A549 (cell line): Measurements from ENCODE around the gene GDF9. TPM values are rescaled to one million over a fixed set of nuclear protein-coding genes. Genes with fewer than 3 reads are reported as not detected.

Experiments
- ATAC-seq, 2 experiments: fragments of 200-7000 bp in 1 of 2; fragments of >200 bp in 1 of 2; cut with Nextera tagmentation in 1 of 2; cut with Tn5 transposase in 1 of 2; 3 replicates each; pipeline versions ENCODE4 v1.8.0 to v1.9.1; 2018 to 2020; ENCODE audit warnings: mild to moderate bottlenecking in 1 of 2, moderate library complexity in 1 of 2
- CTCF ChIA-PET: fragments of 300-600 bp; sonication (Branson Sonifier 250); formaldehyde crosslinking; extraction: SDS; loops from one replicate; lab custom pipeline; 2021; ENCODE audit warnings: antibody characterized with exemption, inconsistent platforms; lab: Yijun Ruan, JAX
- POLR2A ChIA-PET: fragments of 350-600 bp; formaldehyde crosslinking; extraction: SDS; loops from one replicate; lab custom pipeline; 2021; ENCODE audit warnings: antibody characterized with exemption, inconsistent platforms; lab: Yijun Ruan, JAX
- DNase-seq, 2 experiments: peaks; one replicate each; pipeline versions ENCODE4 v3.0.0 to v3.0.0-alpha.2; 2011 to 2016; ENCODE audit warnings: low read depth in 1 of 2, low spot score in 1 of 2
- FAIRE-seq: peaks from 2 replicates; lab custom pipeline; 2011; peaks lifted over from hg19 to GRCh38; lab: Jason Lieb, UNC
- H3K27ac ChIP-seq, 2 experiments: fragments of >200 bp; sonication (Bioruptor Twin); formaldehyde crosslinking; 3 replicates each; pipeline ENCODE4 v1.5.1; 2016 to 2017
- H3K4me1 ChIP-seq: fragments of >200 bp; sonication (Bioruptor Twin); formaldehyde crosslinking; 3 replicates; pipeline ENCODE4 v1.6.1; 2016
- H3K4me2 ChIP-seq: fragments of >200 bp; sonication (Bioruptor Twin); formaldehyde crosslinking; 3 replicates; pipeline ENCODE4 v1.6.1; 2016
- H3K4me3 ChIP-seq: fragments of >200 bp; sonication (Bioruptor Twin); formaldehyde crosslinking; 3 replicates; pipeline ENCODE4 v1.5.1; 2016
- H3K9me3 ChIP-seq: fragments of >200 bp; sonication (Bioruptor Twin); formaldehyde crosslinking; 3 replicates; pipeline ENCODE4 v1.6.1; 2016
- ATOH8 ChIP-seq: fragments of 250-450 bp; sonication (Bioruptor Pico); IDR thresholded peaks from 2 replicates; pipeline ENCODE4 v1.5.0; 2020; ENCODE audit warnings: low read depth, mild to moderate bottlenecking, moderate library complexity
- BCL3 ChIP-seq: fragments of >200 bp; sonication (Bioruptor Twin); formaldehyde crosslinking; IDR thresholded peaks from 3 replicates; pipeline ENCODE4 v1.6.1; 2016
- BHLHE40 ChIP-seq: IDR thresholded peaks from 2 replicates; pipeline ENCODE4 v1.6.1; 2012; ENCODE audit warnings: low read depth, low read length, inconsistent platforms
- CBX2 ChIP-seq: fragments of 200-600 bp; sonication (generic); IDR thresholded peaks from 2 replicates; pipeline ENCODE4 v1.6.1; 2016; ENCODE audit warnings: low read depth, mild to moderate bottlenecking, borderline replicate concordance
- CBX8 ChIP-seq: fragments of 200-600 bp; sonication (generic); IDR thresholded peaks from 2 replicates; pipeline ENCODE4 v1.6.1; 2016
- CEBPB ChIP-seq, 2 experiments: fragments of >200 bp in 1 of 2; sonication (Bioruptor Twin) in 1 of 2; formaldehyde crosslinking in 1 of 2; IDR thresholded peaks; 2 replicates each; pipeline ENCODE4 v1.6.1; 2012 to 2016
- CHD4 ChIP-seq: fragments of 200-600 bp; sonication (generic); IDR thresholded peaks from 2 replicates; pipeline ENCODE4 v1.6.1; 2016; ENCODE audit warnings: antibody characterized with exemption, mild to moderate bottlenecking, borderline replicate concordance
- CTCF ChIP-seq: fragments of >200 bp; sonication (Bioruptor Twin); formaldehyde crosslinking; IDR thresholded peaks from 3 replicates; pipeline ENCODE4 v1.5.1; 2016
- EHF ChIP-seq: fragments of 250-450 bp; sonication (Bioruptor Pico); IDR thresholded peaks from 2 replicates; pipeline ENCODE4 v1.5.0; 2020; ENCODE audit warnings: mild to moderate bottlenecking
- EHMT2 ChIP-seq: fragments of 200-600 bp; sonication (generic); IDR thresholded peaks from 2 replicates; pipeline ENCODE4 v1.6.1; 2016; ENCODE audit warnings: antibody characterized with exemption, low read depth, mild to moderate bottlenecking, moderate library complexity
- EP300 ChIP-seq, 2 experiments: fragments of >200 bp; sonication (Bioruptor Twin); formaldehyde crosslinking; IDR thresholded peaks; 2 replicates in 1 of 2; 3 replicates in 1 of 2; pipeline ENCODE4 v1.6.1; 2016 to 2017
- FOXS1 ChIP-seq: fragments of 250-450 bp; sonication (Bioruptor Pico); IDR thresholded peaks from 2 replicates; pipeline ENCODE4 v1.5.0; 2020; ENCODE audit warnings: mild to moderate bottlenecking, moderate library complexity
- HDAC2 ChIP-seq: fragments of 200-600 bp; sonication (generic); IDR thresholded peaks from 2 replicates; pipeline ENCODE4 v1.6.1; 2016
- JUN ChIP-seq, 2 experiments: fragments of >200 bp; sonication (Bioruptor Twin); formaldehyde crosslinking; IDR thresholded peaks; 2 replicates in 1 of 2; 3 replicates in 1 of 2; pipeline ENCODE4 v1.6.1; 2016 to 2017
- MAFK ChIP-seq: fragments of 450-650 bp; IDR thresholded peaks from 2 replicates; pipeline ENCODE4 v1.6.1; 2014; ENCODE audit not compliant: partially characterized antibody
- NR3C1 ChIP-seq: fragments of >200 bp; sonication (Bioruptor Twin); formaldehyde crosslinking; IDR thresholded peaks from 3 replicates; pipeline ENCODE4 v1.6.1; 2017
- PHF8 ChIP-seq: fragments of 200-600 bp; sonication (generic); IDR thresholded peaks from 2 replicates; pipeline ENCODE4 v1.6.1; 2016; ENCODE audit warnings: low read depth, mild to moderate bottlenecking, antibody characterized with exemption, moderate library complexity, borderline replicate concordance
- RFX5 ChIP-seq: fragments of 450-650 bp; IDR thresholded peaks from 2 replicates; pipeline ENCODE4 v1.7.1; 2014; ENCODE audit warnings: antibody characterized with exemption, mild to moderate bottlenecking, moderate library complexity
- SMC3 ChIP-seq: fragments of >200 bp; sonication (Bioruptor Twin); formaldehyde crosslinking; IDR thresholded peaks from 3 replicates; pipeline ENCODE4 v1.6.1; 2018; ENCODE audit warnings: inconsistent platforms
- SREBF2 ChIP-seq: fragments of 450-650 bp; IDR thresholded peaks from 2 replicates; pipeline ENCODE4 v1.6.1; 2014; ENCODE audit warnings: mild to moderate bottlenecking, moderate library complexity
- ZNF302 ChIP-seq: fragments of 250-450 bp; sonication (Bioruptor Pico); IDR thresholded peaks from 2 replicates; pipeline ENCODE4 v1.9.0; 2021; ENCODE audit warnings: inconsistent platforms, mild to moderate bottlenecking, moderate library complexity
- WGBS: methylation state at CpG from one replicate; pipeline ENCODE4 v1.1.6; 2017; ENCODE audit errors: missing lambda C conversion rate; 5-methylcytosine and 5-hydroxymethylcytosine counted together
- polyA plus RNA-seq, 4 experiments: library from polyadenylated mRNA; depleted of rRNA in 3 of 4; stranded (reverse); fragments of >200 nt; fragmentation: RNase III in 1 of 4; extraction: RNeasy Plus Mini Kit Qiagen cat#74134 plus additional on column Dnase treatment in 1 of 4; gene quantifications; 2 replicates in 3 of 4; 3 replicates in 1 of 4; pipeline ENCODE4 v1.2.3, GENCODE V29; 2011 to 2017

GDF9 gene
- polyA plus RNA-seq, 2 of the 4 experiments (the other 2 are of a cell fraction), result 0.49 to 0.85 TPM

GRCh38 chr5:132887283-132887682 is 21.0 kb upstream of the GDF9 start:
- 11% methylated on average over 1 of the region's 1 CpG for WGBS
- TF ChIP-seq ATOH8 (CRISPR knock-in tag) (no peak), CBX8 (no peak), FOXS1 (CRISPR knock-in tag) (no peak), EHF (no peak)
- no peak for DNase-seq

GRCh38 chr5:132886064-132886823 is 20.0 kb upstream of the GDF9 start:
- Histone ChIP-seq H3K27ac (no peak overlapping the region), H3K9me3 (no peaks in the 10 kb centered on the region), H3K4me2 (no peak overlapping the region), H3K4me1 (no peaks in the 10 kb centered on the region), H3K4me3 (no peak overlapping the region)
- FAIRE-seq, result no peak
- ATAC-seq, result no peak
- ChIA-PET CTCF (interaction anchor here (1.4 to 5.1 kb wide), 2 partner anchors 57 to 500 kb away, joined by 4 to 48 read pairs; partner anchors contain the start of gene SHROOM1), POLR2A (no interaction called here)
- TF ChIP-seq CEBPB (IDR thresholded peaks at IDR 0.05), result no peak
- TF ChIP-seq MAFK, result peak; percentile 57
- TF ChIP-seq BCL3, result no peak
- TF ChIP-seq SMC3, result no peak
- no peak for TF ChIP-seq HDAC2
- WGBS, result 94% methylated on average over 11 of the region's 11 CpGs
- no peak for DNase-seq

More at GRCh38 chr5:132887283-132887682, 21.0 kb upstream of the GDF9 start:
- no peaks in the 10 kb centered on the region for H3K9me3 ChIP-seq
- H3K4me3 ChIP-seq, result no peak overlapping the region
- ATAC-seq (no peak), FAIRE-seq (no peak)
- H3K4me2 ChIP-seq, result no peak overlapping the region
- no peak overlapping the region for H3K27ac ChIP-seq
- H3K4me1 ChIP-seq, result no peaks in the 10 kb centered on the region
- ChIA-PET CTCF (no interaction called here), POLR2A (no interaction called here)

- no peak overlapping the region for H3K4me3 ChIP-seq
- FAIRE-seq (no peak), ATAC-seq (no peak), DNase-seq (no peak)
- ChIA-PET POLR2A (no interaction called here), CTCF (interaction anchor here (1.7 to 5.1 kb wide), 3 partner anchors 8 to 55 kb away, joined by 4 to 48 read pairs (median 18); partner anchors contain the start of gene SHROOM1)
- no peaks in the 10 kb centered on the region for H3K4me1 ChIP-seq
- no peak overlapping the region for H3K4me2 ChIP-seq
- H3K9me3 ChIP-seq, result no peaks in the 10 kb centered on the region
- WGBS, result 80% methylated on average over 2 of the region's 2 CpGs
- no peak overlapping the region for H3K27ac ChIP-seq
- TF ChIP-seq NR3C1 (no peak), HDAC2 (no peak), CTCF (no peak), JUN (IDR thresholded peaks at IDR 0.05) (no peak)
Observed at GRCh38 chr5:132884548-132884947, 18.3 kb upstream of the GDF9 start.

- H3K4me2 ChIP-seq, result no peak overlapping the region
- peak; percentile 60 to 80 for DNase-seq
- ATAC-seq, result peak; percentile 97 to 99
- H3K9me3 ChIP-seq, result no peaks in the 10 kb centered on the region
- ChIA-PET CTCF (interaction anchor here (0.6 to 5.1 kb wide), 24 partner anchors 9 to 503 kb away, joined by 3 to 48 read pairs (median 4); partner anchors contain the start of genes GDF9, LEAP2, SHROOM1 and UQCRQ), POLR2A (no interaction called here)
- H3K4me1 ChIP-seq, result no peaks in the 10 kb centered on the region
- no peak overlapping the region for H3K27ac ChIP-seq
- WGBS, result 3% methylated on average over 2 of the region's 2 CpGs
- H3K4me3 ChIP-seq, result no peak overlapping the region
- FAIRE-seq, result no peak
- TF ChIP-seq ATOH8 (CRISPR knock-in tag) (no peak), CTCF (peak; percentile 69), HDAC2 (no peak), ZNF302 (no peak), CBX8 (no peak), EHMT2 (no peak), CBX2 (no peak), EP300 (IDR thresholded peaks at IDR 0.05) (no peak), CEBPB (IDR thresholded peaks at IDR 0.05) (no peak), CHD4 (no peak), RFX5 (no peak), BHLHE40 (no peak), SREBF2 (no peak), PHF8 (no peak), FOXS1 (CRISPR knock-in tag) (no peak)
Observed at GRCh38 chr5:132883261-132883834, 17.1 kb upstream of the GDF9 start.
